ENCODE measurements around the gene EPM2A.
"Not testable (repeated sequence)": the region's sequence is repeated elsewhere in the genome, so short reads cannot be mapped to it uniquely, and the experiment has no call there.

The EPM2A gene

GRCh38 chr6:145728444-145729385, 6.6 kb downstream of the EPM2A start:
- no peak for DNase-seq

GRCh38 chr6:145727817-145728388, 7.4 kb downstream of the EPM2A start:
- DNase-seq, result no peak

DNA sequence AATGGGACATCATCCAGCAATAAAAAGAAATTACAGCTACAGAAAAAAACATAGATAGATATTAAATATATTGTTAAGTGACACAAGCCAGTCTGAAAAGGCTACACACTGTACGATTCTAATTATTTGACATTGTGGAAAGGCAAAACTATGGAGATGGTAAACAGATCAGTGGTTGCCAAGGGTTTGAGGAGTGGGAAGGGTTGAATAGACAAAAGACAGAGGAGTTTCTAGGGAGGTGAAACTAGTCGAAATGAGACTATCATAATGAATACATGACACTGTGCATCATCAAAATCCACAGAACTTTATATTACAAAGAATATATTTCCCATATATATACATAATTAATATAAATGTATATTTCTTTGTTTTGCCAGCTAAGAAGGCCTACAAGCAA, 9.8 kb downstream of the EPM2A start:
- no peak for DNase-seq

- no peak for DNase-seq
Measured at GRCh38 chr6:145723646-145724045, 11.7 kb downstream of the EPM2A start.

DNA sequence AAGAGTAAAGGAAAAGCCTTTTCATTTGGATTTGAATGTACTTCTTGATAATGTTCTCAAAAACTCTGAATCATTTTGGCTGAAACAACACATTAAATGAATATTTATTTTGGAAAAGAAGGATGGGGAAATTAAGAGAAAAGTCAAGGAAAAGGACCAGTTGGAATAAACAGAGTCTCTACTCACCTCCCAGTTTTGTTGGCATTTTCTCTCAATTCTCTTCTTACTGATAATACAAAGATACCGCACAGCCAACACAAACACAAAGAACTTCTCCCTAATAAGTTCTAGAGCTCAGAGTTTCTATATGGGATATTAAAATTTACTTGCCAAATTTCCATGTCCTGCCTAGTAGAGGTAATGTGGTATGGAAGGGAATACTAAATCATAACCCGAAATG, 13.1 kb downstream of the EPM2A start:
- no peak for DNase-seq

- DNase-seq, result no peak
Measured at GRCh38 chr6:145721144-145721543, 14.2 kb downstream of the EPM2A start.

DNA sequence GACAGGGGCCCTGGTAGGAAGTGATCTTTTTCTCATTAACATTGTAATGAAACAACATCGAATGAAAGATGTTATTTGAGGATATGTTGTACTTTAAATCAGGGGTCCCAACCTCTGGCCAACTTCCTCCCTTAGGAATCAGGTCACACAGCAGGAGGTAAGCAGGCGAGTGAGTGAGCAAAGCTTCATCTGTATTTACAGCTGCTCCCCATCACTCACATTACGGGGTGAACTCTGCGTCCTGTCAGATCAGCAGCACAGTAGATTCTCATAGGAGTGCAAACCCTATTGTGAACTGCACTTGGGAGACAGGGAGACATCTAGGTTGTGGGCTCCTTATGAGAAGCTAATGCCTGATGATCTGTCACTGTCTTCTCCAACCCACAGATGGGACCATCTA, 19.9 kb downstream of the EPM2A start:
- DNase-seq, result no peak

DNA sequence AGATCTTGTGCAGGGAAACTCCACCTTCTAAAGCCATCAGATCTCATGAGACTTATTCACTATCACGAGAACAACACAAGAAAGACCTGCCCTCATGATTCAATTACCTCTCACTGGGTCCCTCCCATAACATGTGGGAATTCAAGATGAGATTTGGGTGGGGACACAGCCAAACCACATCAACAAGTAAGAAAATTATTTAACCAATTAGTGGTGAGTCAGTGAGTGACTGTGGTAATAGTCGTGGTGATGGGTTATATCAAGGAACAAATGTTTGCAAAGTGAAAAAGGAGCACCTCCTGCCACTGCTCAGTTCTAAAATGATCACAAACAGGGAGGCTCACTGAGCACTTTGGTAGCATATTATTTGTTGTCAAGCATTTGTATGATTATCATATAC, 20.6 kb downstream of the EPM2A start:
- DNase-seq, result no peak

GRCh38 chr6:145713773-145714172, 21.5 kb downstream of the EPM2A start:
- no peak for DNase-seq

- no peak for DNase-seq
Measured at GRCh38 chr6:145711372-145711771, 23.9 kb downstream of the EPM2A start.

GRCh38 chr6:145707397-145707796, 27.9 kb downstream of the EPM2A start:
- DNase-seq, result no peak

DNA sequence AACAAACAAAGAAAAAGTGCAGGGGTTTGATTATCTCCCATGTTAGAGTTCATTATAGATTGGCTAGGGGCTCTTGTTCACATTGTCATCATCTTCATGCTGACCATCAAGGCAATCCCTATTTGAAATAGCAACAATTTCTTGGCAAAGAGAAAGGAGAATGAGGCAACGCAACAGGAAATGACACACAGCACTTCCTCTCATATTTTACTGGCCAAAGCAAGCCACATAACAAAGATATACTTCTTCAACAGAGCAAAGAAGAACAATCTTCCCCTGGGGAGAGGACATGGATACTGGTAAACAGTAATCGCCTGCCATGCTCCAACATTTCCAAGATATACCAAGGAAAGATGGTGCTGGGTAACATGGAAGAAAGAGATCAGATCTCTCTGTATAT, 29.8 kb downstream of the EPM2A start:
- no peak for DNase-seq

DNA sequence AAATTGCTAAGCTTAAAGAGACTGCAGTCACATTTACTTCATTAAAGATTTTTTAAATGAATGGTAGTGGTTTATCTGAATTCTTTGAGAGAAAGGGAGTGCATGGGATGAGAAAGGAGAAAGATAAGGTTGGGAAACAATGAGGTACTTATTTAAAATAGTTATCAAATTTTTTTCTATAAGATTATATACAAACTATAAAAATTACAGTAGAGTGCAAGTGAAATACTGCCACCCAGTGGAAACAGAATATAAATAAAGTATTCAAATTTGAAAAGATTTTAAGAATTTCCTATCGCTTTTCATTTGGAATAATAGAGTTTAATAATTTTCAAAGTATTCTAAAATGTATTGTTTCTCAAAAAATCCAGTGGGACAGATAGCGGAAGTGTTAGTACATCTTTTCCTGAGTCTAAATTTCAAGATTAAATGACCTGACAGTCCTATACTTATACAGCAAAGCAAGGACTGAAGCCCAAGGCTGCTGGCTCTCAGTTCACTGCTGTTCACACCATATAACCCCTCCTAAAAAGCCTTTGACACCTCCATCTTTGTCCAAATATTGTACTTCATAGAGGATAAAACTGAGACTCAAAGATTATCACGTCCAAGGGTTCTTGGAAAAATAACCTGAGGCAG, 31.1 kb downstream of the EPM2A start:
- no peak for DNase-seq

- no peak for DNase-seq
Measured at GRCh38 chr6:145699462-145699861, 35.9 kb downstream of the EPM2A start.

- not testable (repeated sequence) for DNase-seq
Measured at GRCh38 chr6:145697401-145697800, 37.9 kb downstream of the EPM2A start.

DNA sequence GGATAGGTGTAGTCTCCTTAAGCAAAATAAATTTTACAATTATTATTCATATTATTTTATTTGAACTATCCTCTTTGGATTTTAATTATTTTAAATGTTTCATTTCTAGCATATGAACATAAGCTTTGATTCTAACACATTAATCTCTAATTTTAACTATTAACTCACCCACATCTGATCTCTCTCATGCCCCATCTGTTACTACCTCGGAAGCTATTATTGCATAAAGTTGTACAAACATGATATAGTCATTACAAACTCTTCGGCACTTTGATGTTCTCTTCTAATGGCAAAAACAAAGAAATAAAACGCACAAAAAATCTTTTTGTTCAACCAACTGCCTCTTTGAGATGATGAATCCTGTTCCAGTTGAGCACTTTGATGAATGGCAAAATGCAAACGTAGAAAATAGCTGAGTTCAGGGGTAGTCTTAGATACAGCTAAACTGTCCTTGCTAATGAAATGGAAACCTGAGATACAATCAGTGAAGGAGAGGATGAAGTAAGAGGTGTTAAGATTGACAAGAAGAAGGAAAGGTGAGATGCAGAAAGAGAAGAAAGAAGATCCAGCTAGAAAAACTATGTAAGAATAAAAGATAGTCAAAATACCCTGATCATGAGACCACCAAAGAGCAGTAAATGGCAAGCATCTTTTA, 41.1 kb downstream of the EPM2A start:
- no peak for DNase-seq

DNA sequence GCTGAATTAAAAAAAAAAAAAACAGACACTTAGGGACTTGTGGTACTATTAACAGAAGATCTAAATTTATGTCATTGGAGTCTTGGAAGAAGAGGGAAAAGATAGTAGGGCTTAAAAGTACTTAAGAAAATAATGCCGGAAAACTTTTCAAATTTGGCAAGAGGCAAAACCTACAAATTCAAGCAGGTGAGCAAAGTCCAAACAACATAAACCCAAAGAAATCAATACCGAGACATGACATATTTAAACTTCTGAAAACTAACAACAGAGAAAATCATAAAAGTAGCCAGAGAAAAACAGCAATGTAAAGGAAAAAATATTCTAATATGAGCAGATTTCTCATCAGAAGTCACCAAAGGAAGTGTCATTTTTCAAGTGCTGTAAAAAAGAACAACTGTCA, 44.4 kb downstream of the EPM2A start:
- DNase-seq, result no peak

GRCh38 chr6:145689529-145689928, 45.8 kb downstream of the EPM2A start:
- no peak for DNase-seq

GRCh38 chr6:145688493-145688905, 46.8 kb downstream of the EPM2A start:
- DNase-seq, result no peak

GRCh38 chr6:145685932-145686331, 49.4 kb downstream of the EPM2A start:
- no peak for DNase-seq

DNA sequence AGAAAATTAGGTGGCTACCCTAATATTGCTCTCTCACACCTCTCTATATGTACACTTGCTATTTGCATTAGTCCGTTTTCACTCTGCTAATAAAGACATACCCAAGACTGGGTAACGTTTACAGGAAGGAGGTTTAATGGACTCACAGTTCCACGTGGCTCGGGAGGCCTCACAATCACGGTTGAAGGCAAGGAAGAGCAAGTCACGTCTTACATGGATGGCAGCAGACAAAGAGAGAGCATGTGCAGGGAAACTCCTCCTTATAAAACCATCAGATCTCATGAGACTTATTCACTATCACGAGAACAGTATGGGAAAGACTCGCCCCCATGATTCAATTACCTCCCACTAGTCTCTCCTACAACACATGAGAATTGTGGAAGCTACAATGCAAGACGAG, 53.4 kb downstream of the EPM2A start:
- no peak for DNase-seq

GRCh38 chr6:145673504-145673903, 61.8 kb downstream of the EPM2A start:
- DNase-seq, result no peak

- DNase-seq, result no peak
Measured at GRCh38 chr6:145670311-145670710, 65.0 kb downstream of the EPM2A start.
